HepG2 (cell line): ENCODE results near the gene YAP1. TPM values are rescaled to one million over a fixed set of nuclear protein-coding genes. Genes with fewer than 3 reads are reported as not detected.

Experiments used
- ATF3 ChIP-seq: sonication (generic); formaldehyde crosslinking; IDR thresholded peaks from 2 replicates; pipeline ENCODE4 v1.4.0; 2020; ENCODE audit warnings: missing genetic modification reagents
- ATF5 ChIP-seq: sonication (generic); formaldehyde crosslinking; IDR thresholded peaks from 2 replicates; pipeline ENCODE4 v1.4.0; 2020; ENCODE audit warnings: mild to moderate bottlenecking, low read depth, missing genetic modification reagents
- BRD4 ChIP-seq: sonication (generic); formaldehyde crosslinking; IDR thresholded peaks from 2 replicates; pipeline ENCODE4 v1.4.0; 2020; ENCODE audit warnings: missing genetic modification reagents
- CBX1 ChIP-seq: IDR thresholded peaks from one replicate; pipeline ENCODE4 v1.6.1; 2016; ENCODE audit warnings: antibody characterized with exemption, low read depth
- DNMT3B ChIP-seq: conservative IDR thresholded peaks from 2 replicates; pipeline ENCODE4 v1.6.1; 2016; ENCODE audit warnings: missing biosample characterization, control low read depth
- HMGA1 ChIP-seq: sonication (generic); formaldehyde crosslinking; conservative IDR thresholded peaks from 2 replicates; pipeline ENCODE4 v1.4.0; 2020; ENCODE audit warnings: missing genetic modification reagents
- HNRNPH1 ChIP-seq: fragments of 200-400 bp; formaldehyde crosslinking; optimal IDR thresholded peaks from 2 replicates; pipeline ENCODE3; 2017; ENCODE audit warnings: mild to moderate bottlenecking, low read depth, low read length
- KLF15 ChIP-seq: sonication (generic); formaldehyde crosslinking; IDR thresholded peaks from 2 replicates; pipeline ENCODE4 v1.8.1; 2023; ENCODE audit warnings: borderline replicate concordance, mild to moderate bottlenecking, inconsistent platforms, missing genetic modification reagents, mixed read lengths
- NRL ChIP-seq: sonication (generic); formaldehyde crosslinking; IDR thresholded peaks from 2 replicates; pipeline ENCODE4 v1.5.0; 2020; ENCODE audit warnings: missing genetic modification reagents, mild to moderate bottlenecking, moderate library complexity, borderline replicate concordance
- PAF1 ChIP-seq: IDR thresholded peaks from 2 replicates; pipeline ENCODE4 v1.6.1; 2016; ENCODE audit warnings: missing genetic modification reagents, missing compliant biosample characterization
- REST ChIP-seq, 2 experiments: IDR thresholded peaks; 2 replicates each; pipeline ENCODE4 v1.6.1; 2011 to 2012; ENCODE audit warnings: low read length in 2 of 2, borderline replicate concordance in 1 of 2, low read depth in 1 of 2, mild to moderate bottlenecking in 1 of 2, moderate library complexity in 1 of 2
- TBL1XR1 ChIP-seq: fragments of 150-350 bp; IDR thresholded peaks from 2 replicates; pipeline ENCODE4 v1.6.1; 2014; ENCODE audit warnings: borderline replicate concordance, low read length; ENCODE audit not compliant: partially characterized antibody
- TEF ChIP-seq: sonication (generic); formaldehyde crosslinking; IDR thresholded peaks from 2 replicates; pipeline ENCODE4 v1.5.0; 2020; ENCODE audit warnings: missing genetic modification reagents
- YEATS4 ChIP-seq: sonication (generic); formaldehyde crosslinking; IDR thresholded peaks from 2 replicates; pipeline ENCODE4 v1.4.0; 2020; ENCODE audit warnings: missing genetic modification reagents, borderline replicate concordance
- ZFP36 ChIP-seq: fragments of 150-350 bp; IDR thresholded peaks from 2 replicates; pipeline ENCODE4 v1.6.1; 2018; ENCODE audit warnings: borderline replicate concordance, low read length, low read depth; ENCODE audit not compliant: partially characterized antibody
- ZNF180 ChIP-seq: sonication (generic); formaldehyde crosslinking; IDR thresholded peaks from 2 replicates; pipeline ENCODE4 v1.4.0; 2020; ENCODE audit warnings: low read depth, missing genetic modification reagents, borderline replicate concordance
- polyA plus RNA-seq, 8 experiments: library from polyadenylated mRNA; depleted of rRNA in 3 of 8; stranded (reverse) in 7 of 8; unstranded in 1 of 8; fragments of >200 nt; fragmentation: Illumina TruSeq in 4 of 8; extraction: Trizol in 4 of 8; gene quantifications; 2 replicates each; pipeline versions ENCODE4 v1.2.1 to v1.2.3, GENCODE V29; 2011 to 2016; ENCODE audit warnings: low read depth in 4 of 8, missing spikeins in 1 of 8, mixed read lengths in 1 of 8; ENCODE audit not compliant: insufficient read depth in 1 of 8
- total RNA-seq, 5 experiments: library from RNA; depleted of rRNA; stranded (reverse); fragments of >200 nt; fragmentation: Illumina TruSeq; extraction: Trizol; gene quantifications; 2 replicates each; pipeline ENCODE4 v1.2.3, GENCODE V29; 2016; ENCODE audit warnings: low read depth in 1 of 5
- TF ChIP-seq, protein P1 (sequence below): sonication (generic); formaldehyde crosslinking; IDR thresholded peaks from 2 replicates; pipeline ENCODE4 v1.4.0; 2020; ENCODE audit warnings: missing genetic modification reagents, mild to moderate bottlenecking, borderline replicate concordance
- TF ChIP-seq, protein P2 (sequence below): sonication (generic); formaldehyde crosslinking; IDR thresholded peaks from 2 replicates; pipeline ENCODE4 v1.5.0; 2020; ENCODE audit warnings: mild to moderate bottlenecking, missing genetic modification reagents

Gene YAP1
- total and polyA plus RNA-seq, 2 of the 13 experiments (the other 11 are each of a cell fraction or from before 2014, with no cell fraction given): 59.5 to 91.0 TPM

DNA sequence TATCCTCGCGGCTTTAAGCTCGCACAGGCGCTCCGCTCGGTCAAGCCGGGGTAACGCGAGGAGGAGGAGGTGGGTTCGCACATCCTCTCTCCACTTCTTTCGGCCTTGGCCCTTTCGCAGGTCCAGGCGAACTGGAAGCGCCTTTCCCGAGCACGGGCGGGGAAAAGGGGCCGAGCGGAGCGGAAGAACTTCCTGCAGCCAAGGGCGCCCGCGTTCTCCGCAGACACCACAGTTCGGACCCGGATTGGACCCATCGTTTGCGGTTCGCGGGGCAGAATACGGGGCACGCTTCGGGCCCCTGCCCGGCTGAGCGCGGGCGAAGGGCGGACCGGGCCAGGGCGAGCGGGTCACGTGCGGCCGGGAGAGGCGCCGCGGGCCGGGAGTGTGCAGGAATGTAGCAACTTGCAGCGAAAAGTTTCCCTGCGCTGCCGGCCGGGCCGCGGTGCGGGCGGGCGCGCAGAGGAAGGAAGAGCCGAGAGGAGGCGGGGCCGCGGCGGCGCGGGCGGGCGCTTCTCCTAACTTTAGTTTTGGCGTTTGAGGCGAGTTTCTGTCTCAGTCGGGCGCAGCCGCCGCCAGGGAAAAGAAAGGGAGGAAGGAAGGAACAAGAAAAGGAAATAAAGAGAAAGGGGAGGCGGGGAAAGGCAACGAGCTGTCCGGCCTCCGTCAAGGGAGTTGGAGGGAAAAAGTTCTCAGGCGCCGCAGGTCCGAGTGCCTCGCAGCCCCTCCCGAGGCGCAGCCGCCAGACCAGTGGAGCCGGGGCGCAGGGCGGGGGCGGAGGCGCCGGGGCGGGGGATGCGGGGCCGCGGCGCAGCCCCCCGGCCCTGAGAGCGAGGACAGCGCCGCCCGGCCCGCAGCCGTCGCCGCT is at the start of gene YAP1 (continued):
- TF ChIP-seq REST (IDR thresholded peaks at IDR 0.05; ENCODE audit: borderline replicate concordance in 1 of 2, low read depth in 1 of 2, low read length in 2 of 2) (no peak), ATF5 (CRISPR knock-in tag) (0 out of 2 replicates have a peak, but pooled peaks have one; percentile 29), YEATS4 (CRISPR knock-in tag) (peak; percentile 81), KLF15 (no peak), DNMT3B (CRISPR knock-in tag) (no peak), CBX1 (no peak), HNRNPH1 (peak; percentile 20), NRL (CRISPR knock-in tag) (peak; percentile 90), TBL1XR1 (no peak), PAF1 (CRISPR knock-in tag) (no peak), BRD4 (CRISPR knock-in tag) (no peak; the same call in none of the 2 replicates), ZNF180 (CRISPR knock-in tag) (no peak), ATF3 (CRISPR knock-in tag) (peak; percentile 36; the same call in 1 of the 2 replicates), HMGA1 (CRISPR knock-in tag) (no peak), ZFP36 (no peak), TEF (peak; percentile 80)
- TF ChIP-seq, protein P1, sequence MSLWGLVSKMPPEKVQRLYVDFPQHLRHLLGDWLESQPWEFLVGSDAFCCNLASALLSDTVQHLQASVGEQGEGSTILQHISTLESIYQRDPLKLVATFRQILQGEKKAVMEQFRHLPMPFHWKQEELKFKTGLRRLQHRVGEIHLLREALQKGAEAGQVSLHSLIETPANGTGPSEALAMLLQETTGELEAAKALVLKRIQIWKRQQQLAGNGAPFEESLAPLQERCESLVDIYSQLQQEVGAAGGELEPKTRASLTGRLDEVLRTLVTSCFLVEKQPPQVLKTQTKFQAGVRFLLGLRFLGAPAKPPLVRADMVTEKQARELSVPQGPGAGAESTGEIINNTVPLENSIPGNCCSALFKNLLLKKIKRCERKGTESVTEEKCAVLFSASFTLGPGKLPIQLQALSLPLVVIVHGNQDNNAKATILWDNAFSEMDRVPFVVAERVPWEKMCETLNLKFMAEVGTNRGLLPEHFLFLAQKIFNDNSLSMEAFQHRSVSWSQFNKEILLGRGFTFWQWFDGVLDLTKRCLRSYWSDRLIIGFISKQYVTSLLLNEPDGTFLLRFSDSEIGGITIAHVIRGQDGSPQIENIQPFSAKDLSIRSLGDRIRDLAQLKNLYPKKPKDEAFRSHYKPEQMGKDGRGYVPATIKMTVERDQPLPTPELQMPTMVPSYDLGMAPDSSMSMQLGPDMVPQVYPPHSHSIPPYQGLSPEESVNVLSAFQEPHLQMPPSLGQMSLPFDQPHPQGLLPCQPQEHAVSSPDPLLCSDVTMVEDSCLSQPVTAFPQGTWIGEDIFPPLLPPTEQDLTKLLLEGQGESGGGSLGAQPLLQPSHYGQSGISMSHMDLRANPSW (CRISPR knock-in tag): no peak
- TF ChIP-seq, protein P2, sequence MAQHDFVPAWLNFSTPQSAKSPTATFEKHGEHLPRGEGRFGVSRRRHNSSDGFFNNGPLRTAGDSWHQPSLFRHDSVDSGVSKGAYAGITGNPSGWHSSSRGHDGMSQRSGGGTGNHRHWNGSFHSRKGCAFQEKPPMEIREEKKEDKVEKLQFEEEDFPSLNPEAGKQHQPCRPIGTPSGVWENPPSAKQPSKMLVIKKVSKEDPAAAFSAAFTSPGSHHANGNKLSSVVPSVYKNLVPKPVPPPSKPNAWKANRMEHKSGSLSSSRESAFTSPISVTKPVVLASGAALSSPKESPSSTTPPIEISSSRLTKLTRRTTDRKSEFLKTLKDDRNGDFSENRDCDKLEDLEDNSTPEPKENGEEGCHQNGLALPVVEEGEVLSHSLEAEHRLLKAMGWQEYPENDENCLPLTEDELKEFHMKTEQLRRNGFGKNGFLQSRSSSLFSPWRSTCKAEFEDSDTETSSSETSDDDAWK: no peak
